ENCODE data around the gene PGBD1. TPM values are rescaled to one million over a fixed set of nuclear protein-coding genes. Genes with fewer than 3 reads are reported as not detected.

PGBD1 gene
- total and polyA plus RNA-seq, 2 of the 8 experiments (the other 6 are each of a cell fraction or from before 2014, with no cell fraction given), result 2.5 to 9.2 TPM

DNA sequence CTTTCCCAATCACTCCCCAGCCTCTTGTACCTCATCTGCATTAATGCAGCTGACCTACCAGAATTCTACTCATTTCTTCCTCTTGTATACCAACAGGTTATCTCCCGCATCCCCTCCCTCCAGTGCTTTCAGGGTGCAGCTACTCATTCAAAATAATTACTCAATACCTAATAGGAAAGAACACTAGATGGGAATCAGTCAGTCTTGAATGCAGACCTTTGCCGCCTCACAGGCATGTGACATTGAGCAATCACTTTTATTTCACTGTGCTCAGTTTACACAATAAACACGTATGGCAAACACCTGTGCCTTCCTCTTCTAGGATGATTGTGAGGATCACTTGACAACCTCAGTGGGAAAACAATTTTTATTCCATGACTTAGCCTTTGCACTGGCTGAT is 41.3 kb downstream of the PGBD1 start:
- H3K27me3 ChIP-seq (replicated peaks in 1 of 4; ENCODE audit: control insufficient read depth in 3 of 4, extremely low read depth in 1 of 4, insufficient read depth in 3 of 4, low read length in 3 of 4), result no peaks in the 10 kb centered on the region
- H4K91ac ChIP-seq (replicated peaks; ENCODE audit: insufficient read length, low read length), result no peak overlapping the region
- H2BK15ac ChIP-seq (ENCODE audit: low read length), result no peak overlapping the region
- ChIA-PET POLR2A (ENCODE audit: partially characterized antibody) (interaction anchor here (1.2 to 4.1 kb wide), 2 partner anchors 13 to 24 kb away, joined by 3 to 24 read pairs; partner anchors contain the start of gene ZSCAN31), CTCF (ENCODE audit: partially characterized antibody) (interaction anchor here (1.2 kb wide), 1 partner anchor 13 kb away, joined by 4 read pairs; the partner anchor contains the start of gene ZSCAN31)
- H4K5ac ChIP-seq (ENCODE audit: insufficient read length, low read depth, low read length), result no peak overlapping the region
- no peaks in the 10 kb centered on the region for H3K4me1 ChIP-seq (replicated peaks in 1 of 4; ENCODE audit: control insufficient read depth in 3 of 4, insufficient read depth in 4 of 4, low read length in 3 of 4)
- no peak overlapping the region for H2BK5ac ChIP-seq (ENCODE audit: low read depth, low read length)
- no peaks in the 10 kb centered on the region for H3K79me2 ChIP-seq (ENCODE audit: control insufficient read depth in 1 of 2, insufficient read depth in 2 of 2, low read length in 2 of 2)
- H3K4me3 ChIP-seq (ENCODE audit: extremely low read depth in 1 of 4, insufficient read depth in 2 of 4, low read depth in 3 of 4, low read length in 4 of 4), result no peak overlapping the region
- no peak overlapping the region for H2AFZ ChIP-seq (ENCODE audit: low read length)
- FAIRE-seq (no peak), DNase-seq (ENCODE audit: low read depth in 1 of 2, low spot score in 2 of 2) (no peak)
- peaks cover 26% of the 10 kb centered on the region in 2 experiments for H3K9me3 ChIP-seq (ENCODE audit: insufficient read depth in 2 of 2, low read depth in 1 of 2, low read length in 1 of 2)
- H3K9ac ChIP-seq (replicated peaks in 1 of 4; ENCODE audit: extremely low read depth in 1 of 4, low read depth in 3 of 4, low read length in 3 of 4), result no peak overlapping the region
- no peak overlapping the region for H2AK5ac ChIP-seq (ENCODE audit: low read depth, low read length)
- H3K56ac ChIP-seq (replicated peaks; ENCODE audit: insufficient read length, low read depth, low read length), result no peak overlapping the region
- H3K4me2 ChIP-seq (ENCODE audit: insufficient read depth in 1 of 2, low read depth in 2 of 2, low read length in 2 of 2), result no peak overlapping the region
- H2BK12ac ChIP-seq (ENCODE audit: low read depth, low read length), result no peak overlapping the region
- peaks cover 7 to 24% (median 17%) of the 10 kb centered on the region in 4 experiments; a peak in 6 of 8 replicates for H3K36me3 ChIP-seq (ENCODE audit: control insufficient read depth in 2 of 4, insufficient read depth in 4 of 4, low read length in 3 of 4)
- no peak overlapping the region for H3K23ac ChIP-seq (ENCODE audit: insufficient read length)
- no peak overlapping the region for H3K14ac ChIP-seq (ENCODE audit: insufficient read length)
- H3K4ac ChIP-seq (replicated peaks; ENCODE audit: insufficient read length, low read depth, low read length), result no peak overlapping the region
- no peak overlapping the region for H2BK120ac ChIP-seq (replicated peaks; ENCODE audit: low read depth, low read length)
- H3K79me1 ChIP-seq (ENCODE audit: low read depth, low read length), result no peaks in the 10 kb centered on the region
- H3K23me2 ChIP-seq (ENCODE audit: low read depth, low read length), result no peaks in the 10 kb centered on the region
- H2BK20ac ChIP-seq (ENCODE audit: low read length), result no peak overlapping the region
- H4K20me1 ChIP-seq (replicated peaks in 1 of 2; ENCODE audit: control insufficient read depth in 1 of 2, insufficient read depth in 2 of 2, low read length in 2 of 2), result no peaks in the 10 kb centered on the region
- H3K27ac ChIP-seq (ENCODE audit: low read depth, low read length), result no peak overlapping the region
- no peak overlapping the region for H3K18ac ChIP-seq (ENCODE audit: extremely low read depth, low read length)
- H4K8ac ChIP-seq (ENCODE audit: extremely low read depth, insufficient read depth, low read length), result no peak overlapping the region
- WGBS, 2 experiments (ENCODE audit: extremely low coverage in 1 of 2, insufficient coverage in 1 of 2, insufficient read length in 1 of 2, insufficient replicate concordance in 2 of 2, low coverage in 1 of 2, low lambda C conversion rate in 2 of 2, missing lambda C conversion rate in 1 of 2), result 92% methylated on average over 3 of the region's 3 CpGs; no CpG with 5 or more reads in 1 of the 2 experiments
- no peak for TF ChIP-seq BRCA1 (IDR thresholded peaks at IDR 0.05; ENCODE audit: low read depth, low read length)
- TF ChIP-seq, protein P1, sequence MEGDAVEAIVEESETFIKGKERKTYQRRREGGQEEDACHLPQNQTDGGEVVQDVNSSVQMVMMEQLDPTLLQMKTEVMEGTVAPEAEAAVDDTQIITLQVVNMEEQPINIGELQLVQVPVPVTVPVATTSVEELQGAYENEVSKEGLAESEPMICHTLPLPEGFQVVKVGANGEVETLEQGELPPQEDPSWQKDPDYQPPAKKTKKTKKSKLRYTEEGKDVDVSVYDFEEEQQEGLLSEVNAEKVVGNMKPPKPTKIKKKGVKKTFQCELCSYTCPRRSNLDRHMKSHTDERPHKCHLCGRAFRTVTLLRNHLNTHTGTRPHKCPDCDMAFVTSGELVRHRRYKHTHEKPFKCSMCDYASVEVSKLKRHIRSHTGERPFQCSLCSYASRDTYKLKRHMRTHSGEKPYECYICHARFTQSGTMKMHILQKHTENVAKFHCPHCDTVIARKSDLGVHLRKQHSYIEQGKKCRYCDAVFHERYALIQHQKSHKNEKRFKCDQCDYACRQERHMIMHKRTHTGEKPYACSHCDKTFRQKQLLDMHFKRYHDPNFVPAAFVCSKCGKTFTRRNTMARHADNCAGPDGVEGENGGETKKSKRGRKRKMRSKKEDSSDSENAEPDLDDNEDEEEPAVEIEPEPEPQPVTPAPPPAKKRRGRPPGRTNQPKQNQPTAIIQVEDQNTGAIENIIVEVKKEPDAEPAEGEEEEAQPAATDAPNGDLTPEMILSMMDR (IDR thresholded peaks at IDR 0.05; ENCODE audit: control extremely low read depth in 1 of 3, insufficient read depth in 1 of 3, low read depth in 1 of 3, low read length in 3 of 3), result no peak
- TF ChIP-seq CHD2 (IDR thresholded peaks at IDR 0.05; ENCODE audit: low read length), result no peak
- no peak for TF ChIP-seq MAFK (IDR thresholded peaks at IDR 0.05; ENCODE audit: low read depth, low read length)
- no peak for TF ChIP-seq ASH2L (IDR thresholded peaks at IDR 0.05; ENCODE audit: low read length)
- TF ChIP-seq RXRA (IDR thresholded peaks at IDR 0.05; ENCODE audit: insufficient read depth, low read depth, low read length), result no peak
- no peak for TF ChIP-seq YY1 (IDR thresholded peaks at IDR 0.05; ENCODE audit: low read depth, low read length)
- TF ChIP-seq RNF2 (IDR thresholded peaks at IDR 0.05; ENCODE audit: borderline replicate concordance, low read depth, low read length, missing control alignments, poor library complexity, severe bottlenecking), result no peak
- TF ChIP-seq TCF12 (IDR thresholded peaks at IDR 0.05; ENCODE audit: low read depth, low read length), result no peak
- TF ChIP-seq CBX5 (IDR thresholded peaks at IDR 0.05; ENCODE audit: low read depth, low read length), result no peak
- no peak for TF ChIP-seq POLR2AphosphoS5 (IDR thresholded peaks at IDR 0.05; ENCODE audit: low read depth, low read length)
- TF ChIP-seq RBBP5 (IDR thresholded peaks at IDR 0.05; ENCODE audit: borderline replicate concordance, low read depth, low read length), result no peak

All from H1 (cell line).